K562 (cell line): ENCODE results near the gene TRNAU1AP. TPM values are rescaled to one million over a fixed set of nuclear protein-coding genes. Genes with fewer than 3 reads are reported as not detected.

Experiments
- KAT8 ChIP-seq: fragments of 450-650 bp; IDR thresholded peaks from 2 replicates; pipeline ENCODE4 v1.6.1; 2016; ENCODE audit warnings: low read depth, mild to moderate bottlenecking
- ZNF3 ChIP-seq: fragments of 250-450 bp; sonication (Bioruptor Pico); IDR thresholded peaks from 2 replicates; pipeline ENCODE4 v1.5.0; 2021; ENCODE audit warnings: mild to moderate bottlenecking, moderate library complexity
- ZNF584 ChIP-seq: fragments of 200-800 bp; sonication (Bioruptor generic); IDR thresholded peaks from 2 replicates; pipeline ENCODE4 v1.6.1; 2016; ENCODE audit warnings: low read depth, mild to moderate bottlenecking, missing genetic modification characterization, missing compliant biosample characterization
- ZNF780A ChIP-seq: fragments of 250-450 bp; sonication (Bioruptor Pico); IDR thresholded peaks from 2 replicates; pipeline ENCODE4 v1.5.0; 2021; ENCODE audit warnings: mild to moderate bottlenecking
- polyA plus RNA-seq, 8 experiments: library from polyadenylated mRNA; depleted of rRNA in 4 of 8; stranded (reverse) in 5 of 8; unstranded in 3 of 8; fragments of >200 nt; fragmentation: Nextera tagmentation in 2 of 8; fragmentation: Illumina TruSeq in 1 of 8; extraction: Ambion mirVana in 2 of 8; extraction: Trizol in 1 of 8; gene quantifications; 2 replicates each; pipeline versions ENCODE4 v1.2.1 to v1.2.3, GENCODE V29; 2011 to 2014; ENCODE audit warnings: inconsistent platforms in 1 of 8, missing spikeins in 1 of 8
- total RNA-seq, 7 experiments: library from RNA; depleted of rRNA in 6 of 7; stranded (reverse); fragments of >200 nt in 6 of 7; fragmentation: Illumina TruSeq in 2 of 7; extraction: Trizol in 2 of 7; gene quantifications; 2 replicates each; pipeline versions ENCODE4 v1.2.1 to v1.2.3, GENCODE V29; 2011 to 2021; ENCODE audit warnings: low replicate concordance in 1 of 7
- TF ChIP-seq, protein P1 (sequence below): fragments of 450-650 bp; IDR thresholded peaks from 2 replicates; pipeline ENCODE4 v1.6.1; 2018; ENCODE audit not compliant: partially characterized antibody
- TF ChIP-seq, protein P2 (sequence below): fragments of 450-650 bp; conservative IDR thresholded peaks from 2 replicates; pipeline ENCODE4 v1.6.1; 2016; ENCODE audit warnings: missing genetic modification characterization, low read depth, mild to moderate bottlenecking, missing compliant biosample characterization, moderate library complexity
- TF ChIP-seq, protein P3 (sequence below), 2 experiments: fragments of 200-800 bp in 1 of 2; sonication (Bioruptor generic) in 1 of 2; sonication (generic) in 1 of 2; formaldehyde crosslinking in 1 of 2; IDR thresholded peaks in 1 of 2; conservative IDR thresholded peaks in 1 of 2; 2 replicates each; pipeline versions ENCODE4 v1.5.0 to v1.6.1; 2016 to 2020; ENCODE audit warnings: missing compliant biosample characterization in 1 of 2, missing genetic modification characterization in 1 of 2, missing genetic modification reagents in 1 of 2
- TF ChIP-seq, protein P4 (sequence below): fragments of 200-600 bp; sonication (generic); IDR thresholded peaks from one replicate; pipeline ENCODE4 v1.6.1; 2012; ENCODE audit warnings: mild to moderate bottlenecking, low read depth, low read length, inconsistent platforms

TRNAU1AP gene
- total and polyA plus RNA-seq, 9 of the 15 experiments (the other 6 are each of a cell fraction or from before 2014, with no cell fraction given): 34.9 to 110 (median 46.3) TPM

DNA sequence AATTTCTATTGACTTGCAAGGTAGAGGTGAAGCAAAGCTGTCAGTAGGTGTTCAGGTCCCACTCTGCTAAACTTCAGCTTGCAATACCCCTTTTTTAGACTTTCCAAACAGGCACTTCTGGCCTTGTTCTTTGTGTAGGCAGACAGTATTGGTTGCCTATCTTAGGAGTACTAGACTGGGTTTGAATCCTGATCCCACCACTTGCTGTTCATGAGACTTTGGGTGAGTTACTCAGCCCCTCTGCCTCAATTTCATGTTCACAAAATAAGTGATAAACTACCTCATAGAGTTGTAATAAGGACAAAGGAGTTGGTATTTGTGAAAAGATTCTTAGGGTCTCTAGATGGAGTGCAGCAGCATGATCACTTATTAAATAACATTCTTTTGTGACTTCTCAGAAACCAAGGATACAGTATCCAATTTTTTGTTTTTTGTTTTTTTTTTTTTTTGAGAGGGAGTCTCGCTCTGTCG lies 41.9 kb upstream of the TRNAU1AP start (continued):
- TF ChIP-seq, protein P1, sequence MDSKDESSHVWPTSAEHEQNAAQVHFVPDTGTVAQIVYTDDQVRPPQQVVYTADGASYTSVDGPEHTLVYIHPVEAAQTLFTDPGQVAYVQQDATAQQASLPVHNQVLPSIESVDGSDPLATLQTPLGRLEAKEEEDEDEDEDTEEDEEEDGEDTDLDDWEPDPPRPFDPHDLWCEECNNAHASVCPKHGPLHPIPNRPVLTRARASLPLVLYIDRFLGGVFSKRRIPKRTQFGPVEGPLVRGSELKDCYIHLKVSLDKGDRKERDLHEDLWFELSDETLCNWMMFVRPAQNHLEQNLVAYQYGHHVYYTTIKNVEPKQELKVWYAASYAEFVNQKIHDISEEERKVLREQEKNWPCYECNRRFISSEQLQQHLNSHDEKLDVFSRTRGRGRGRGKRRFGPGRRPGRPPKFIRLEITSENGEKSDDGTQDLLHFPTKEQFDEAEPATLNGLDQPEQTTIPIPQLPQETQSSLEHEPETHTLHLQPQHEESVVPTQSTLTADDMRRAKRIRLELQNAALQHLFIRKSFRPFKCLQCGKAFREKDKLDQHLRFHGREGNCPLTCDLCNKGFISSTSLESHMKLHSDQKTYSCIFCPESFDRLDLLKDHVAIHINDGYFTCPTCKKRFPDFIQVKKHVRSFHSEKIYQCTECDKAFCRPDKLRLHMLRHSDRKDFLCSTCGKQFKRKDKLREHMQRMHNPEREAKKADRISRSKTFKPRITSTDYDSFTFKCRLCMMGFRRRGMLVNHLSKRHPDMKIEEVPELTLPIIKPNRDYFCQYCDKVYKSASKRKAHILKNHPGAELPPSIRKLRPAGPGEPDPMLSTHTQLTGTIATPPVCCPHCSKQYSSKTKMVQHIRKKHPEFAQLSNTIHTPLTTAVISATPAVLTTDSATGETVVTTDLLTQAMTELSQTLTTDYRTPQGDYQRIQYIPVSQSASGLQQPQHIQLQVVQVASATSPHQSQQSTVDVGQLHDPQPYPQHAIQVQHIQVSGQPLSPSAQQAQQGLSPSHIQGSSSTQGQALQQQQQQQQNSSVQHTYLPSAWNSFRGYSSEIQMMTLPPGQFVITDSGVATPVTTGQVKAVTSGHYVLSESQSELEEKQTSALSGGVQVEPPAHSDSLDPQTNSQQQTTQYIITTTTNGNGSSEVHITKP: no peak
- TF ChIP-seq, protein P2, sequence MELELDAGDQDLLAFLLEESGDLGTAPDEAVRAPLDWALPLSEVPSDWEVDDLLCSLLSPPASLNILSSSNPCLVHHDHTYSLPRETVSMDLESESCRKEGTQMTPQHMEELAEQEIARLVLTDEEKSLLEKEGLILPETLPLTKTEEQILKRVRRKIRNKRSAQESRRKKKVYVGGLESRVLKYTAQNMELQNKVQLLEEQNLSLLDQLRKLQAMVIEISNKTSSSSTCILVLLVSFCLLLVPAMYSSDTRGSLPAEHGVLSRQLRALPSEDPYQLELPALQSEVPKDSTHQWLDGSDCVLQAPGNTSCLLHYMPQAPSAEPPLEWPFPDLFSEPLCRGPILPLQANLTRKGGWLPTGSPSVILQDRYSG: no peak
- TF ChIP-seq ZNF780A (CRISPR knock-in tag) (no peak), KAT8 (no peak), ZNF584 (CRISPR knock-in tag) (no peak), ZNF3 (CRISPR knock-in tag) (0 out of 2 replicates have a peak, but pooled peaks have one; percentile 54)
- TF ChIP-seq, protein P3, sequence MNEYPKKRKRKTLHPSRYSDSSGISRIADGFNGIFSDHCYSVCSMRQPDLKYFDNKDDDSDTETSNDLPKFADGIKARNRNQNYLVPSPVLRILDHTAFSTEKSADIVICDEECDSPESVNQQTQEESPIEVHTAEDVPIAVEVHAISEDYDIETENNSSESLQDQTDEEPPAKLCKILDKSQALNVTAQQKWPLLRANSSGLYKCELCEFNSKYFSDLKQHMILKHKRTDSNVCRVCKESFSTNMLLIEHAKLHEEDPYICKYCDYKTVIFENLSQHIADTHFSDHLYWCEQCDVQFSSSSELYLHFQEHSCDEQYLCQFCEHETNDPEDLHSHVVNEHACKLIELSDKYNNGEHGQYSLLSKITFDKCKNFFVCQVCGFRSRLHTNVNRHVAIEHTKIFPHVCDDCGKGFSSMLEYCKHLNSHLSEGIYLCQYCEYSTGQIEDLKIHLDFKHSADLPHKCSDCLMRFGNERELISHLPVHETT (CRISPR knock-in tag; conservative IDR thresholded peaks at IDR 0.05 in 1 of 2, IDR thresholded peaks at IDR 0.05 in 1 of 2): peak in 1 of 2 experiments; percentile 11; a peak in 2 of 4 replicates
- TF ChIP-seq, protein P4, sequence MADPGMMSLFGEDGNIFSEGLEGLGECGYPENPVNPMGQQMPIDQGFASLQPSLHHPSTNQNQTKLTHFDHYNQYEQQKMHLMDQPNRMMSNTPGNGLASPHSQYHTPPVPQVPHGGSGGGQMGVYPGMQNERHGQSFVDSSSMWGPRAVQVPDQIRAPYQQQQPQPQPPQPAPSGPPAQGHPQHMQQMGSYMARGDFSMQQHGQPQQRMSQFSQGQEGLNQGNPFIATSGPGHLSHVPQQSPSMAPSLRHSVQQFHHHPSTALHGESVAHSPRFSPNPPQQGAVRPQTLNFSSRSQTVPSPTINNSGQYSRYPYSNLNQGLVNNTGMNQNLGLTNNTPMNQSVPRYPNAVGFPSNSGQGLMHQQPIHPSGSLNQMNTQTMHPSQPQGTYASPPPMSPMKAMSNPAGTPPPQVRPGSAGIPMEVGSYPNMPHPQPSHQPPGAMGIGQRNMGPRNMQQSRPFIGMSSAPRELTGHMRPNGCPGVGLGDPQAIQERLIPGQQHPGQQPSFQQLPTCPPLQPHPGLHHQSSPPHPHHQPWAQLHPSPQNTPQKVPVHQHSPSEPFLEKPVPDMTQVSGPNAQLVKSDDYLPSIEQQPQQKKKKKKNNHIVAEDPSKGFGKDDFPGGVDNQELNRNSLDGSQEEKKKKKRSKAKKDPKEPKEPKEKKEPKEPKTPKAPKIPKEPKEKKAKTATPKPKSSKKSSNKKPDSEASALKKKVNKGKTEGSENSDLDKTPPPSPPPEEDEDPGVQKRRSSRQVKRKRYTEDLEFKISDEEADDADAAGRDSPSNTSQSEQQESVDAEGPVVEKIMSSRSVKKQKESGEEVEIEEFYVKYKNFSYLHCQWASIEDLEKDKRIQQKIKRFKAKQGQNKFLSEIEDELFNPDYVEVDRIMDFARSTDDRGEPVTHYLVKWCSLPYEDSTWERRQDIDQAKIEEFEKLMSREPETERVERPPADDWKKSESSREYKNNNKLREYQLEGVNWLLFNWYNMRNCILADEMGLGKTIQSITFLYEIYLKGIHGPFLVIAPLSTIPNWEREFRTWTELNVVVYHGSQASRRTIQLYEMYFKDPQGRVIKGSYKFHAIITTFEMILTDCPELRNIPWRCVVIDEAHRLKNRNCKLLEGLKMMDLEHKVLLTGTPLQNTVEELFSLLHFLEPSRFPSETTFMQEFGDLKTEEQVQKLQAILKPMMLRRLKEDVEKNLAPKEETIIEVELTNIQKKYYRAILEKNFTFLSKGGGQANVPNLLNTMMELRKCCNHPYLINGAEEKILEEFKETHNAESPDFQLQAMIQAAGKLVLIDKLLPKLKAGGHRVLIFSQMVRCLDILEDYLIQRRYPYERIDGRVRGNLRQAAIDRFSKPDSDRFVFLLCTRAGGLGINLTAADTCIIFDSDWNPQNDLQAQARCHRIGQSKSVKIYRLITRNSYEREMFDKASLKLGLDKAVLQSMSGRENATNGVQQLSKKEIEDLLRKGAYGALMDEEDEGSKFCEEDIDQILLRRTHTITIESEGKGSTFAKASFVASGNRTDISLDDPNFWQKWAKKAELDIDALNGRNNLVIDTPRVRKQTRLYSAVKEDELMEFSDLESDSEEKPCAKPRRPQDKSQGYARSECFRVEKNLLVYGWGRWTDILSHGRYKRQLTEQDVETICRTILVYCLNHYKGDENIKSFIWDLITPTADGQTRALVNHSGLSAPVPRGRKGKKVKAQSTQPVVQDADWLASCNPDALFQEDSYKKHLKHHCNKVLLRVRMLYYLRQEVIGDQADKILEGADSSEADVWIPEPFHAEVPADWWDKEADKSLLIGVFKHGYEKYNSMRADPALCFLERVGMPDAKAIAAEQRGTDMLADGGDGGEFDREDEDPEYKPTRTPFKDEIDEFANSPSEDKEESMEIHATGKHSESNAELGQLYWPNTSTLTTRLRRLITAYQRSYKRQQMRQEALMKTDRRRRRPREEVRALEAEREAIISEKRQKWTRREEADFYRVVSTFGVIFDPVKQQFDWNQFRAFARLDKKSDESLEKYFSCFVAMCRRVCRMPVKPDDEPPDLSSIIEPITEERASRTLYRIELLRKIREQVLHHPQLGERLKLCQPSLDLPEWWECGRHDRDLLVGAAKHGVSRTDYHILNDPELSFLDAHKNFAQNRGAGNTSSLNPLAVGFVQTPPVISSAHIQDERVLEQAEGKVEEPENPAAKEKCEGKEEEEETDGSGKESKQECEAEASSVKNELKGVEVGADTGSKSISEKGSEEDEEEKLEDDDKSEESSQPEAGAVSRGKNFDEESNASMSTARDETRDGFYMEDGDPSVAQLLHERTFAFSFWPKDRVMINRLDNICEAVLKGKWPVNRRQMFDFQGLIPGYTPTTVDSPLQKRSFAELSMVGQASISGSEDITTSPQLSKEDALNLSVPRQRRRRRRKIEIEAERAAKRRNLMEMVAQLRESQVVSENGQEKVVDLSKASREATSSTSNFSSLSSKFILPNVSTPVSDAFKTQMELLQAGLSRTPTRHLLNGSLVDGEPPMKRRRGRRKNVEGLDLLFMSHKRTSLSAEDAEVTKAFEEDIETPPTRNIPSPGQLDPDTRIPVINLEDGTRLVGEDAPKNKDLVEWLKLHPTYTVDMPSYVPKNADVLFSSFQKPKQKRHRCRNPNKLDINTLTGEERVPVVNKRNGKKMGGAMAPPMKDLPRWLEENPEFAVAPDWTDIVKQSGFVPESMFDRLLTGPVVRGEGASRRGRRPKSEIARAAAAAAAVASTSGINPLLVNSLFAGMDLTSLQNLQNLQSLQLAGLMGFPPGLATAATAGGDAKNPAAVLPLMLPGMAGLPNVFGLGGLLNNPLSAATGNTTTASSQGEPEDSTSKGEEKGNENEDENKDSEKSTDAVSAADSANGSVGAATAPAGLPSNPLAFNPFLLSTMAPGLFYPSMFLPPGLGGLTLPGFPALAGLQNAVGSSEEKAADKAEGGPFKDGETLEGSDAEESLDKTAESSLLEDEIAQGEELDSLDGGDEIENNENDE: peak; percentile 19
